ENCODE results near the gene MARK3. TPM values are rescaled to one million over a fixed set of nuclear protein-coding genes. Genes with fewer than 3 reads are reported as not detected.
A peak's percentile ranks its signal among the peaks of the same experiment; 100 is the strongest.

Gene MARK3
- total RNA-seq, result 100 to 1,000 TPM in 4 of 5 donors, 10 to 100 TPM in 1; 85.8 to 157 (median 141) TPM
- 10 to 100 TPM; 52.6 to 62.0 (median 61.8) TPM for polyA plus RNA-seq
- long read RNA-seq, donor 1, partial matches to known transcripts, result 0 of 1 reads
- long read RNA-seq, donor 1, other reads (novel, unspliced or antisense), result 0 of 1 reads
- long read RNA-seq, donor 2, partial matches to known transcripts, result 848 of 889 reads
- long read RNA-seq, donor 2, other reads (novel, unspliced or antisense), result 35 of 889 reads
- long read RNA-seq, donor 3, partial matches to known transcripts, result 0 of 3 reads
- long read RNA-seq, donor 3, other reads (novel, unspliced or antisense), result 0 of 3 reads
- long read RNA-seq, donor 4, partial matches to known transcripts, result 0 of 1 reads
- long read RNA-seq, donor 4, other reads (novel, unspliced or antisense), result 0 of 1 reads
- long read RNA-seq, donor 5, partial matches to known transcripts, result 0 of 3 reads
- long read RNA-seq, donor 5, other reads (novel, unspliced or antisense), result 0 of 3 reads
- long read RNA-seq, donor 6, partial matches to known transcripts, result 0 of 15 reads
- long read RNA-seq, donor 6, other reads (novel, unspliced or antisense), result 0 of 15 reads
- long read RNA-seq, donor 7, partial matches to known transcripts, result 0 of 5 reads
- long read RNA-seq, donor 7, other reads (novel, unspliced or antisense), result 0 of 5 reads
- long read RNA-seq, donor 8, partial matches to known transcripts, result 5 of 10 reads
- long read RNA-seq, donor 8, other reads (novel, unspliced or antisense), result 0 of 10 reads
- long read RNA-seq, donor 9, partial matches to known transcripts, result 0 of 5 reads
- long read RNA-seq, donor 9, other reads (novel, unspliced or antisense), result 0 of 5 reads
- long read RNA-seq, donor 10, partial matches to known transcripts, result 0 of 2 reads
- long read RNA-seq, donor 10, other reads (novel, unspliced or antisense), result 0 of 2 reads

- intact Hi-C loops (cut with DNase I; ENCODE audit: low total_unique reads), result no loop called here
- 0 to 1% (median 1%) methylated on average over 19 to 91 of the region's 91 CpGs for WGBS, 5 donors
- peak within 1 kb of the TSS; percentile 94 to 100 (median 99) for H3K27ac ChIP-seq
- peaks cover 28 to 41% (median 36%) of the 10 kb centered on the region in 4 donors for H3K4me1 ChIP-seq
- H3K9me3 ChIP-seq, result no peaks in the 10 kb centered on the region
- peak in 1 of 7 experiments; percentile 35 for TF ChIP-seq CTCF (IDR thresholded peaks at IDR 0.05)
- peak; percentile 88 to 95 (median 90) for TF ChIP-seq POLR2AphosphoS5 (IDR thresholded peaks at IDR 0.05)
- peak in 2 of 4 donors; percentile 36 to 44 for TF ChIP-seq POLR2A (IDR thresholded peaks at IDR 0.05)
- TF ChIP-seq EP300 (IDR thresholded peaks at IDR 0.05), result no peak
- H3K36me3 ChIP-seq, result no peaks in the 10 kb centered on the region
- peak; percentile 98 to 99 for DNase-seq
- no peaks in the 10 kb centered on the region for H3K27me3 ChIP-seq
- peak within 1 kb of the TSS; percentile 67 to 93 (median 90) for H3K4me3 ChIP-seq
Observed at GRCh38 chr14:103385152-103385928, at the start of gene MARK3. MARK3 (plus strand) TSS chr14:103385415; CDS start chr14:103386030, 615 bp downstream.

GRCh38 chr14:103336191-103336590 lies 49.0 kb upstream of the MARK3 start:
- WGBS, 5 donors, result 89 to 93% (median 93%) methylated on average over 14 of the region's 14 CpGs
- intact Hi-C loops (cut with DNase I; ENCODE audit: low total_unique reads), result no loop called here
- TF ChIP-seq POLR2A (IDR thresholded peaks at IDR 0.05) (no peak), EP300 (IDR thresholded peaks at IDR 0.05) (no peak), POLR2AphosphoS5 (IDR thresholded peaks at IDR 0.05) (no peak), CTCF (IDR thresholded peaks at IDR 0.05) (no peak)
- DNase-seq, result no peak
- Histone ChIP-seq H3K36me3 (peaks cover 57 to 59% (median 59%) of the 10 kb centered on the region in 4 donors), H3K27ac (peak overlapping the region in 2 of 5 donors; percentile 100), H3K4me1 (peaks cover 13 to 72% (median 52%) of the 10 kb centered on the region in 4 donors), H3K27me3 (no peaks in the 10 kb centered on the region), H3K9me3 (no peaks in the 10 kb centered on the region), H3K4me3 (peak overlapping the region; percentile 78 to 98 (median 86))

GRCh38 chr14:103337794-103338193 lies 47.4 kb upstream of the MARK3 start:
- H3K27me3 ChIP-seq, result no peaks in the 10 kb centered on the region
- 83 to 88% (median 88%) methylated on average over 3 of the region's 3 CpGs for WGBS, 5 donors
- intact Hi-C loops (cut with DNase I; ENCODE audit: low total_unique reads), result no loop called here
- H3K4me3 ChIP-seq, result no peak overlapping the region
- H3K36me3 ChIP-seq, result peaks cover 73 to 75% (median 75%) of the 10 kb centered on the region in 4 donors
- no peak for TF ChIP-seq POLR2AphosphoS5 (IDR thresholded peaks at IDR 0.05)
- no peak for TF ChIP-seq EP300 (IDR thresholded peaks at IDR 0.05)
- TF ChIP-seq POLR2A (IDR thresholded peaks at IDR 0.05), result no peak
- H3K9me3 ChIP-seq, result no peaks in the 10 kb centered on the region
- DNase-seq, result no peak
- H3K4me1 ChIP-seq, result peaks cover 13 to 65% (median 49%) of the 10 kb centered on the region in 4 donors
- H3K27ac ChIP-seq, result no peak overlapping the region

DNA sequence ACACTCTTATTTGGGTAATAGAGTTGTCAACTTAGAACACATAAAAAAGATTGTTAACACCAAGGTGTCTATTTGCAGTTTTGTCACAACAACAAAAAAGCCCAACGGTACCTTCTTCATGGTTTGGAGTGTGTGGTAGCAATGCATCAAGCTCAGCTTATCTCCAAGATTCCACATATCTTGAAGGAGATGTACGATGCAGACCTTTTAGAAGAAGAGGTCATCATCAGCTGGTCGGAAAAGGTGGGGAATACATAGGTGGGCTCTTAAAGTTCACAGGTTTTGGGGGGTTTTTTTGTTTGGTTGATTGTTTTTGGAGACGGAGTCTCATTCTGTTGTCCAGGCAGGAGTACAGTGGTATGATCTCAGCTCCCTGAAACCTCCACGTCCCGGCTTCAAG lies 45.7 kb upstream of the MARK3 start:
- no peak overlapping the region for H3K27ac ChIP-seq
- H3K27me3 ChIP-seq, result no peaks in the 10 kb centered on the region
- H3K4me3 ChIP-seq, result no peak overlapping the region
- no peak for DNase-seq
- H3K36me3 ChIP-seq, result peaks cover 90 to 93% (median 92%) of the 10 kb centered on the region in 4 donors
- 75 to 88% (median 82%) methylated on average over 6 of the region's 6 CpGs for WGBS, 5 donors
- TF ChIP-seq EP300 (IDR thresholded peaks at IDR 0.05) (no peak), POLR2A (IDR thresholded peaks at IDR 0.05) (no peak), CTCF (IDR thresholded peaks at IDR 0.05) (no peak), POLR2AphosphoS5 (IDR thresholded peaks at IDR 0.05) (no peak)
- H3K4me1 ChIP-seq, result peaks cover 13 to 61% (median 43%) of the 10 kb centered on the region in 4 donors
- no peaks in the 10 kb centered on the region for H3K9me3 ChIP-seq
- intact Hi-C loops (cut with DNase I; ENCODE audit: low total_unique reads), result no loop called here
